Right atrium auricular region (tissue), 2 donors: ENCODE measurements around the gene RAB34. TPM values are rescaled to one million over a fixed set of nuclear protein-coding genes. Genes with fewer than 3 reads are reported as not detected.

Source experiments
- DNase-seq: peaks from one replicate; pipeline ENCODE4 v3.0.0-alpha.2; 2019; ENCODE audit warnings: low spot score
- H3K27ac ChIP-seq, 2 donors: fragments of 200-600 bp; sonication (generic); 1 replicate in 1 of 2; 2 replicates in 1 of 2; pipeline ENCODE4 v1.5.1; 2016 to 2019
- H3K27me3 ChIP-seq, 2 donors: fragments of 200-600 bp; sonication (generic); one replicate each; pipeline versions ENCODE4 v1.5.1 to v1.6.0; 2017 to 2019
- H3K36me3 ChIP-seq: fragments of 200-600 bp; sonication (generic); one replicate; pipeline ENCODE4 v1.5.1; 2016
- H3K4me1 ChIP-seq, 2 donors: fragments of 200-600 bp; sonication (generic); one replicate each; pipeline versions ENCODE4 v1.5.1 to v1.6.0; 2017 to 2019
- H3K4me3 ChIP-seq, 2 donors: fragments of 200-600 bp; sonication (generic); 1 replicate in 1 of 2; 2 replicates in 1 of 2; pipeline ENCODE4 v1.5.1; 2017 to 2019; ENCODE audit warnings: mild to moderate bottlenecking in 1 of 2, moderate library complexity in 1 of 2
- H3K9me3 ChIP-seq, 2 donors: fragments of 200-600 bp; sonication (generic); one replicate each; pipeline ENCODE4 v1.5.1; 2019
- total RNA-seq, 2 donors: library from RNA; depleted of rRNA; stranded (reverse); fragments of >200 nt; gene quantifications; one replicate each; pipeline ENCODE4 v1.1.0, GENCODE V29; 2016
- TF ChIP-seq, protein P1 (sequence below), 2 donors: fragments of 200-600 bp; sonication (generic); IDR thresholded peaks; one replicate each; pipeline ENCODE4 v1.5.1; 2019; ENCODE audit warnings: antibody characterized with exemption in 2 of 2

Gene RAB34
- total RNA-seq, 2 donors from 2014 or later: 55.8 to 139 TPM

DNA sequence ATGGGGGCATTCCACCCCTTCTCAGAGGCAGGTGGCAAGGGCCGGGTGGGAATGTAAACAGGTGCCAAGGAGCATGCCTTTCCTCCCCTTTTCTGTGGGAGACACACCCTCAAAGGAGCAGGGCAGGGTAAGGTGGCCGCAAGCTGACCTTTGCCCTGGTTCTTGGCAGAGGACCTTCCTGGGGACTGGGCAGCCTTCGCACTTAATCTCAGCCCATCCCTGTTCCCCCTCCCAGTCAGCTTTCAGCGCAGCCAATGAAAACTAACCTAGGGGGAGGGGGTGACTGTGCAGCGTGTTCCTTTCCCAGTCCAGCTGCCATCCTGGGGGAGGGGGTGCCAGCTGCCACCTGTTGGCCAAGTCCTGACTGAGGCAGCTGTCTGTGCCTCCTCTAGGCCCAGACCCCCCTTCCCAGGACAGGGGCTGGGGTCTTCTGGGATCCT is 29.0 kb upstream of the RAB34 start:
- no peaks in the 10 kb centered on the region for H3K27me3 ChIP-seq
- peaks cover 2 to 57% of the 10 kb centered on the region in 2 donors for H3K4me1 ChIP-seq
- peak overlapping the region in 1 of 2 donors; percentile 35 for H3K27ac ChIP-seq
- H3K36me3 ChIP-seq: peaks cover 11% of the 10 kb centered on the region
- TF ChIP-seq, protein P1, sequence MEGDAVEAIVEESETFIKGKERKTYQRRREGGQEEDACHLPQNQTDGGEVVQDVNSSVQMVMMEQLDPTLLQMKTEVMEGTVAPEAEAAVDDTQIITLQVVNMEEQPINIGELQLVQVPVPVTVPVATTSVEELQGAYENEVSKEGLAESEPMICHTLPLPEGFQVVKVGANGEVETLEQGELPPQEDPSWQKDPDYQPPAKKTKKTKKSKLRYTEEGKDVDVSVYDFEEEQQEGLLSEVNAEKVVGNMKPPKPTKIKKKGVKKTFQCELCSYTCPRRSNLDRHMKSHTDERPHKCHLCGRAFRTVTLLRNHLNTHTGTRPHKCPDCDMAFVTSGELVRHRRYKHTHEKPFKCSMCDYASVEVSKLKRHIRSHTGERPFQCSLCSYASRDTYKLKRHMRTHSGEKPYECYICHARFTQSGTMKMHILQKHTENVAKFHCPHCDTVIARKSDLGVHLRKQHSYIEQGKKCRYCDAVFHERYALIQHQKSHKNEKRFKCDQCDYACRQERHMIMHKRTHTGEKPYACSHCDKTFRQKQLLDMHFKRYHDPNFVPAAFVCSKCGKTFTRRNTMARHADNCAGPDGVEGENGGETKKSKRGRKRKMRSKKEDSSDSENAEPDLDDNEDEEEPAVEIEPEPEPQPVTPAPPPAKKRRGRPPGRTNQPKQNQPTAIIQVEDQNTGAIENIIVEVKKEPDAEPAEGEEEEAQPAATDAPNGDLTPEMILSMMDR (IDR thresholded peaks at IDR 0.05): no peak
- no peaks in the 10 kb centered on the region for H3K9me3 ChIP-seq
- DNase-seq: no peak
- H3K4me3 ChIP-seq: no peak overlapping the region

- Histone ChIP-seq H3K36me3 (peaks cover 11% of the 10 kb centered on the region), H3K27ac (peak overlapping the region in 1 of 2 donors; percentile 88), H3K27me3 (no peaks in the 10 kb centered on the region), H3K4me1 (peaks cover 2 to 57% of the 10 kb centered on the region in 2 donors), H3K4me3 (peak overlapping the region in 1 of 2 donors; percentile 77), H3K9me3 (no peaks in the 10 kb centered on the region)
- no peak for DNase-seq
- TF ChIP-seq, protein P1 (IDR thresholded peaks at IDR 0.05): no peak
Measured at GRCh38 chr17:28745786-28746411, 28.2 kb upstream of the RAB34 start.

- peak overlapping the region; percentile 77 to 83 for H3K4me3 ChIP-seq
- no peaks in the 10 kb centered on the region for H3K27me3 ChIP-seq
- peaks cover 1 to 54% of the 10 kb centered on the region in 2 donors for H3K4me1 ChIP-seq
- no peaks in the 10 kb centered on the region for H3K9me3 ChIP-seq
- DNase-seq: no peak
- peaks cover 11% of the 10 kb centered on the region for H3K36me3 ChIP-seq
- TF ChIP-seq, protein P1 (IDR thresholded peaks at IDR 0.05): no peak
- peak overlapping the region; percentile 88 to 92 for H3K27ac ChIP-seq
Measured at GRCh38 chr17:28744972-28745785, 27.5 kb upstream of the RAB34 start.

- no peaks in the 10 kb centered on the region for H3K9me3 ChIP-seq
- H3K36me3 ChIP-seq: peaks cover 11% of the 10 kb centered on the region
- peak overlapping the region; percentile 88 to 92 for H3K27ac ChIP-seq
- H3K4me3 ChIP-seq: peak overlapping the region; percentile 77 to 83
- H3K4me1 ChIP-seq: peaks cover 0 to 45% of the 10 kb centered on the region in 2 donors
- DNase-seq: no peak
- H3K27me3 ChIP-seq: no peaks in the 10 kb centered on the region
- TF ChIP-seq, protein P1 (IDR thresholded peaks at IDR 0.05): no peak
Measured at GRCh38 chr17:28744104-28744971, 26.7 kb upstream of the RAB34 start.

DNA sequence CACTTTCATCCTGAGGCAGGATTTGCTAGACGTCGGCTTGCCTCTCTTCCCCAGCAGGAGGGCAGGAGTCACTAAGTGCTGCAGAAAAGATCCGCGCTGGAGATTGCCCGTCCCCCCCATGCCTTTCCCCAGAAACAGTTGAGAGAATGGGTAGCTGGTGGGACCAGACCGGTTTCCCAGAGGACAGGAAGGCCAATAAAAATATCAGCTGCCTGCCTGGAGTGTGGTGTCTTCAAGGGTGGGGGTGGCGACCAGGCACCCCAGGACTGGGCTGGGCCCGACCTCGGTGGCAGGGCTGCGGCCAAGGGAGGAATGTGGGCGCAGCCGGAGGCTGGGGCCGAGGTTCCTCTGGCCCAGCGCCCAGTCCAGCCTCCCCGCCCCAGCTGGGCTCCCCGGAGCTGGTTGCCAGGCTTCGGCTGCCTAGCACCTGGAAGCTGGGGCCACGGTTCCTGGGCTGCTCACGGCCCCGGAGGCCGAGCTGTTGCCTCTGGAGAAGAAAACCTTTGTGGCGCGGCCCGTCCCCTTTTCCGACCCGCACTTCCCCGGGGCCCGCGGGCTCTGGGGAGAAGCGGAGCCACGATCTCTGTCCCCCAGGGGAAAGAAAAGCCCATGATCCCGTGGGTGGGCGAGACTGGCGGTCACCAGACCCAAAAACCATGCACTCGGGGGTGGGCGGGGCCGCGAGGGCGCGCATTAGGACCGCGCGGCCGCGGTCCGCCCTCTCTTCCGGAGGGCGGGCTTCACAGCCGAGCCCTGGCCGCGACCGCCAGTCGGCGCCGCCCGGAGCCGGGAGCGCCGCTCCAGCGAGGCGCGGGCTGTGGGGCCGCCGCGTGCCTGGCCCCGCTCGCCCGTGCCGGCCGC is 25.8 kb upstream of the RAB34 start, which contains the start of gene TRAF4:
TRAF4 (plus strand) TSS at position 769 of the 861 bp plus-strand sequence. CDS start 102 bp downstream, outside the sequence.
- H3K4me3 ChIP-seq: peak within 1 kb of the TSS; percentile 77 to 83
- no peaks in the 10 kb centered on the region for H3K9me3 ChIP-seq
- no peaks in the 10 kb centered on the region for H3K27me3 ChIP-seq
- H3K4me1 ChIP-seq: peaks cover 0 to 44% of the 10 kb centered on the region in 2 donors
- TF ChIP-seq, protein P1 (IDR thresholded peaks at IDR 0.05): no peak
- peaks cover 7% of the 10 kb centered on the region for H3K36me3 ChIP-seq
- no peak for DNase-seq
- H3K27ac ChIP-seq: peak within 1 kb of the TSS; percentile 88 to 92
